ENCODE measurements around the gene TBX10.

- TF ChIP-seq CTCF (IDR thresholded peaks at IDR 0.05; ENCODE audit: insufficient read depth, low read length, poor library complexity, severe bottlenecking) (no peak), EZH2phosphoT487 (conservative IDR thresholded peaks at IDR 0.05; ENCODE audit: low read length) (no peak)
Observed at GRCh38 chr11:67584881-67585873, 54.4 kb downstream of the TBX10 start.
